HL-60 (cell line): Measurements from ENCODE around the gene PLXNB2.

Source experiments
- DNase-seq, 2 experiments: peaks; one replicate each; pipeline ENCODE4 v3.0.0-alpha.2; 2010 to 2020; ENCODE audit warnings: low read depth in 1 of 2, low spot score in 1 of 2
- H3K27ac ChIP-seq: fragments of 250-450 bp; sonication (Bioruptor Pico); replicated peaks from 2 replicates; pipeline ENCODE4 v1.5.1; 2020; ENCODE audit warnings: mild to moderate bottlenecking, moderate library complexity
- H3K27me3 ChIP-seq: fragments of 250-450 bp; sonication (Bioruptor Pico); 2 replicates; pipeline ENCODE4 v1.5.1; 2021; ENCODE audit warnings: mild to moderate bottlenecking, moderate library complexity; ENCODE audit not compliant: insufficient read depth, poor library complexity, severe bottlenecking
- H3K4me3 ChIP-seq: replicated peaks from 2 replicates; pipeline ENCODE4 v1.5.1; 2011; ENCODE audit warnings: mild to moderate bottlenecking, control low read depth, low read length; ENCODE audit not compliant: insufficient read depth
- GABPA ChIP-seq: IDR thresholded peaks from 2 replicates; pipeline ENCODE4 v1.6.1; 2012; ENCODE audit warnings: low read depth
- POLR2AphosphoS5 ChIP-seq: IDR thresholded peaks from 2 replicates; pipeline ENCODE4 v1.6.1; 2012; ENCODE audit warnings: low read depth
- REST ChIP-seq: IDR thresholded peaks from 2 replicates; pipeline ENCODE4 v1.6.1; 2012; ENCODE audit warnings: low read depth; ENCODE audit not compliant: insufficient replicate concordance
- SPI1 ChIP-seq: IDR thresholded peaks from 2 replicates; pipeline ENCODE4 v1.6.1; 2012; ENCODE audit warnings: low read depth, mild to moderate bottlenecking, borderline replicate concordance
- TF ChIP-seq, protein P1 (sequence below): IDR thresholded peaks from one replicate; pipeline ENCODE4 v1.5.1; 2011; ENCODE audit warnings: low read length, control low read depth, inconsistent platforms; ENCODE audit not compliant: insufficient read depth

The PLXNB2 gene

DNA sequence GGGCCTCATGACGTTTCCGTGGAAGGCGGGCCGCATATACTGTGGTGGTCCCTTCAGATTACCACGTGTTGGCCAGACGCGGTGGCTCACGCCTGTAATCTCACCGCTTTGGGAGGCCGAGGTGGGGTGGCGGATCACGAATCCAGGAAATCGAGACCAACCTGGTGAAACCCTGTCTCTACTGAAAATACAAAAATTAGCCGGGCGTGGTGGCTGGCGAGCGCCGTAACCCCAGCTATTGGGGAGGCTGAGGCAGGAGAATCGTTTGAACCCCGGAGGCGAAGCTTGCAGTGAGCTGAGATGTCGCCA lies 20.2 kb upstream of the PLXNB2 start:
- Histone ChIP-seq H3K4me3 (peak overlapping the region; percentile 51), H3K27ac (peak overlapping the region; percentile 78), H3K27me3 (no peaks in the 10 kb centered on the region)
- DNase-seq = no peak
- TF ChIP-seq REST (no peak), SPI1 (no peak), GABPA (no peak), POLR2AphosphoS5 (no peak)
- TF ChIP-seq, protein P1, sequence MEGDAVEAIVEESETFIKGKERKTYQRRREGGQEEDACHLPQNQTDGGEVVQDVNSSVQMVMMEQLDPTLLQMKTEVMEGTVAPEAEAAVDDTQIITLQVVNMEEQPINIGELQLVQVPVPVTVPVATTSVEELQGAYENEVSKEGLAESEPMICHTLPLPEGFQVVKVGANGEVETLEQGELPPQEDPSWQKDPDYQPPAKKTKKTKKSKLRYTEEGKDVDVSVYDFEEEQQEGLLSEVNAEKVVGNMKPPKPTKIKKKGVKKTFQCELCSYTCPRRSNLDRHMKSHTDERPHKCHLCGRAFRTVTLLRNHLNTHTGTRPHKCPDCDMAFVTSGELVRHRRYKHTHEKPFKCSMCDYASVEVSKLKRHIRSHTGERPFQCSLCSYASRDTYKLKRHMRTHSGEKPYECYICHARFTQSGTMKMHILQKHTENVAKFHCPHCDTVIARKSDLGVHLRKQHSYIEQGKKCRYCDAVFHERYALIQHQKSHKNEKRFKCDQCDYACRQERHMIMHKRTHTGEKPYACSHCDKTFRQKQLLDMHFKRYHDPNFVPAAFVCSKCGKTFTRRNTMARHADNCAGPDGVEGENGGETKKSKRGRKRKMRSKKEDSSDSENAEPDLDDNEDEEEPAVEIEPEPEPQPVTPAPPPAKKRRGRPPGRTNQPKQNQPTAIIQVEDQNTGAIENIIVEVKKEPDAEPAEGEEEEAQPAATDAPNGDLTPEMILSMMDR = no peak

- Histone ChIP-seq H3K27ac (peak within 1 kb of the TSS; percentile 78), H3K4me3 (peak within 1 kb of the TSS; percentile 51), H3K27me3 (no peaks in the 10 kb centered on the region)
- TF ChIP-seq SPI1 (no peak), GABPA (peak; percentile 17; the same call in 1 of the 2 replicates), POLR2AphosphoS5 (peak; percentile 55; the same call in 1 of the 2 replicates), REST (peak; percentile 46)
- TF ChIP-seq, protein P1 = peak; percentile 3
- peak; percentile 58 to 59 for DNase-seq
Observed at GRCh38 chr22:50326956-50327710, 19.7 kb upstream of the PLXNB2 start, which contains the start of gene DENND6B. Gene DENND6B (minus strand): TSS chr22:50327012. CDS start chr22:50326988, 24 bp downstream.

DNA sequence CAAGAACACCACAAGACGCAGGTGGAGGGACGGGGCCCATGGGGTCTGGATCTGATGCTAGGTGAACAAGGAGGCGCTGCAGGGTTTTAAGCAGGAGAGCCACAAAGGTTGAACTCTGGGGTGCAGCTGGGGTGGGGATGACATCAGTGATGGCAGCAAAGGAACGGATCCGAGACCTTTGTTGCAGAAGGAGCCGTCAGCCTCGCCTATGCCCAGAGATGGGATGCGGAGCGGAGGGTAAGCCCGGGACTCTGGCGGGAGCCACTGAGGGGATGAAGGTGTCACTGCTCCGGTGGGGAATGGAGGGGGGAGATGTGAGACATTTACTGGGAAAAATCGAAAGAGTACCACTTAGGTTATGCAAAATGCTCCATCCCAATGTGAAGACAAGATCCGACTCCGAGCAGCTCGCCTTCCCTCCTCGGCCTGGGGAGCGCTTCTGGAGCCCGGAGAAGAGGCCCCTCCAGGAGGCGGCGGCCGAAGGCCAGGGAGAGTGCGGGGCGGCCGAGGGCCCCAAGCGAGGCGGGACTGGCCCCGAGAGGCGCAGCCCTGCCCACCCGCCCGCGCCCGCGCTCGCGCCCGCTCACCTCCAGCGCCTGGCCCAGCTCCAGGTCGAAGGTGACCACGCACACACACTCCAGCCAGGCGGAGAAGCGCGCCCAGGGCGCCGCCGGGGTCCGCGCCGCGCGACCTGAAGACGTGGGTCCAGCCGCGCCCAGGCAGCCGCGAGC lies 18.9 kb upstream of the PLXNB2 start:
- Histone ChIP-seq H3K27me3 (no peaks in the 10 kb centered on the region), H3K27ac (no peak overlapping the region), H3K4me3 (peak overlapping the region; percentile 51)
- no peak for DNase-seq
- TF ChIP-seq REST (no peak), SPI1 (no peak), POLR2AphosphoS5 (no peak)
